Chondrocyte (in vitro differentiated cells): ENCODE results near the gene ZMYND12. TPM values are rescaled to one million over a fixed set of nuclear protein-coding genes. Genes with fewer than 3 reads are reported as not detected.

Experiments
- DNase-seq: peaks from one replicate; pipeline ENCODE4 v3.0.0; 2021; ENCODE audit warnings: mixed read lengths, low spot score
- H3K27ac Mint-ChIP-seq: one replicate; pipeline ENCODE4 v1.8.0; 2021; ENCODE audit warnings: mild to moderate bottlenecking, moderate library complexity, mixed read lengths; ENCODE audit not compliant: unreplicated experiment
- H3K27me3 Mint-ChIP-seq: 2 replicates; pipeline ENCODE4 v1.8.0; 2021; ENCODE audit warnings: low read depth, mixed read lengths
- H3K36me3 Mint-ChIP-seq: 2 replicates; pipeline ENCODE4 v1.8.0; 2021; ENCODE audit warnings: low read depth, mixed read lengths
- H3K4me1 Mint-ChIP-seq: 2 replicates; pipeline ENCODE4 v1.8.0; 2021; ENCODE audit warnings: low read depth, mild to moderate bottlenecking, mixed read lengths
- H3K4me3 Mint-ChIP-seq: one replicate; pipeline ENCODE4 v1.8.0; 2021; ENCODE audit warnings: mild to moderate bottlenecking, moderate library complexity, mixed read lengths; ENCODE audit not compliant: unreplicated experiment
- H3K9me3 Mint-ChIP-seq: 2 replicates; pipeline ENCODE4 v1.8.0; 2021; ENCODE audit warnings: low read depth, mixed read lengths
- CTCF ChIP-seq: fragments of 200-600 bp; sonication (generic); IDR thresholded peaks from 2 replicates; pipeline ENCODE4 v1.5.0; 2021; ENCODE audit warnings: antibody characterized with exemption, mild to moderate bottlenecking, moderate library complexity
- total RNA-seq: library from RNA; stranded (reverse); gene quantifications from 3 replicates; pipeline ENCODE4 v1.2.1, GENCODE V29; 2021

The ZMYND12 gene
- total RNA-seq, 1 donor from 2014 or later: 0.30 TPM

GRCh38 chr1:42423681-42424080, 32.1 kb downstream of the ZMYND12 start:
- H3K4me3 Mint-ChIP-seq: no peak overlapping the region
- H3K9me3 Mint-ChIP-seq: no peaks in the 10 kb centered on the region
- H3K4me1 Mint-ChIP-seq: peaks cover 30% of the 10 kb centered on the region
- H3K36me3 Mint-ChIP-seq: no peaks in the 10 kb centered on the region
- no peak for DNase-seq
- H3K27ac Mint-ChIP-seq: no peak overlapping the region
- no peak for TF ChIP-seq CTCF
- no peaks in the 10 kb centered on the region for H3K27me3 Mint-ChIP-seq

GRCh38 chr1:42422737-42423136, 33.1 kb downstream of the ZMYND12 start:
- no peak overlapping the region for H3K4me3 Mint-ChIP-seq

GRCh38 chr1:42420911-42421585, 34.8 kb downstream of the ZMYND12 start:
- H3K27ac Mint-ChIP-seq: peak overlapping the region; percentile 2
- peak overlapping the region; percentile 17 for H3K4me3 Mint-ChIP-seq
- no peaks in the 10 kb centered on the region for H3K9me3 Mint-ChIP-seq
- H3K27me3 Mint-ChIP-seq: no peaks in the 10 kb centered on the region
- peaks cover 30% of the 10 kb centered on the region for H3K4me1 Mint-ChIP-seq
- no peak for DNase-seq
- no peaks in the 10 kb centered on the region for H3K36me3 Mint-ChIP-seq
- no peak for TF ChIP-seq CTCF

More at GRCh38 chr1:42422737-42423136, 33.1 kb downstream of the ZMYND12 start:
- no peaks in the 10 kb centered on the region for H3K9me3 Mint-ChIP-seq
- no peak for TF ChIP-seq CTCF
- peaks cover 30% of the 10 kb centered on the region for H3K4me1 Mint-ChIP-seq
- H3K36me3 Mint-ChIP-seq: no peaks in the 10 kb centered on the region
- H3K27ac Mint-ChIP-seq: no peak overlapping the region
- DNase-seq: no peak
- no peaks in the 10 kb centered on the region for H3K27me3 Mint-ChIP-seq

- Mint-ChIP-seq H3K4me1 (peaks cover 30% of the 10 kb centered on the region), H3K9me3 (no peaks in the 10 kb centered on the region), H3K36me3 (no peaks in the 10 kb centered on the region), H3K27ac (no peak overlapping the region), H3K4me3 (no peak overlapping the region), H3K27me3 (no peaks in the 10 kb centered on the region)
- no peak for TF ChIP-seq CTCF
- DNase-seq: no peak
Measured at GRCh38 chr1:42420121-42420520, 35.7 kb downstream of the ZMYND12 start.

DNA sequence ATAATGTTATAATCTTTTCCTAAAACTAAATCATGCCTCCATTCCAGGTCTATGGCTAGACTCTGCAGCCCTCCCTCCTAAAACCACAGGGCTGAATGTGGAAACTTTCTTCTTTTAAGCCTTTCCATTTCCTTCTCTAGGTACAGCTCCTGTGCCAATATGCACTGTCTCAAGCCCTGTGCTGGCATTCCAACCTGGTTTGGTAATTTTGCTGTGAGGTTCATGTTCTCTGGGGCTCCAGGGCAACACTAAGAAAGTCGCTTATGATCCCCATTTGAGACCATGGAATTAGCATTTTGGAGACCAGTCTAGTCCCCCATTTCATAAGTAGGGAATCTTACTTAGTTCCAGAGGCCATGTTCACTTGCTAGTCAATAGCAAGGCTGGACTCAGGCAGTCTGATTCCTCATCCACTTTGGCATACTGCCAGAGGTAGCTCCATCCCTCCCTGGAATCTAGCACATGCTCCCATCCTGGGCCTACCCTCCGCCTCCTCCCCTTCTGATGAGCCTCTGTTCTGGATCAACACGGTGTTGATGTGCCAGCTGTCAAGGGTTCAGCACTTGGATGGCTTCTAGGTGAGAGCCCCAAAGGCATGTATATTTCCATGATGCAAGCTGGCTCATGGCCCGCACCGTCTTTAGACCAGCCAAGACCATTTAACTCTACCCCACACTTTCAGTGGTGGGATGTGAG, 36.5 kb downstream of the ZMYND12 start:
- Mint-ChIP-seq H3K36me3 (no peaks in the 10 kb centered on the region), H3K4me3 (no peak overlapping the region), H3K9me3 (no peaks in the 10 kb centered on the region), H3K4me1 (peaks cover 22% of the 10 kb centered on the region), H3K27me3 (peaks cover 4% of the 10 kb centered on the region), H3K27ac (no peak overlapping the region)
- no peak for DNase-seq
- TF ChIP-seq CTCF: no peak
